ENCODE measurements around the gene LY86.
"Not testable (repeated sequence)": the region's sequence is repeated elsewhere in the genome, so short reads cannot be mapped to it uniquely, and the experiment has no call there.

LY86 gene

GRCh38 chr6:6654599-6655575 is 66.4 kb downstream of the LY86 start:
- no peak for DNase-seq (ENCODE audit: low spot score)

DNA sequence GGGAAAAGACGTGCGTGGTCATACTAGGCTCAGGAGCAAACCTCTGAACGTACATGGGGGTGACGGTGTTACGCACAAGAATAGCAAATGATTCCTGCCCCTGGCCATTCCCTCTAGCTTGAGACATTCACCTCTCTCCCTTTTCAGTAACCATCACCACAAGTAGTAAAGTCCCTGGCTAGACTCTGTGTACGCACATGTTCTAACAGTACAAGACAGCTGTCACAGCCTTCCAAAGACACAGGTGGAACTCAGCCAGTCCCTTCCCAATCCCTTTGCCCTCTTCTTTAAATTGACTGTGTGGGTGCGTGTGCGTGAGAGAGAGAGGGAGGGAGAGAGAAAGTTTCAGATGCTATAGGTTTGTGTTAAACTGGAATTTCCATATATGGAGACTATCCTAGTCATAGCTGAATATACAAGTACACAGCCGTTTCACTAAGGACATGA is 67.3 kb downstream of the LY86 start:
- no peak for DNase-seq (ENCODE audit: low spot score)

DNA sequence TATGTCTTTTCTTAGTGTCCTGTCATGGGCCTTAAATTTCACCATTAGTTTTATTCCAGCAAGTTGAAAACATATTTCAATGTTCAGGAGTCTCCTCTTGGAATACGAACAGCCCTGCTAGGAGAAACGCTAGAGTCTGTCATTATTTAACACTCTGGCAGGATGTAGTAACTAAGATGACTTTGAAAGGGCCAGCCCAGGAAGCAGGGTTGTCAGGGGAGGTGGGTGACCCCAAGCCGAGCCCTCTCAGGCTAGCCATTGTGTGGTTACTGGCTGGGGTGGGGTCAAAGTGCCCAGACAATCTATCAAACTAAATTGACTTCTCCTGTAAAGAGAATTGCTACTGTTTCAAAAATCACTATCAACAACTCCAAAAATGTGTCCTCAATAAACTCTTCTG is 67.8 kb downstream of the LY86 start:
- DNase-seq (ENCODE audit: low spot score), result no peak

DNA sequence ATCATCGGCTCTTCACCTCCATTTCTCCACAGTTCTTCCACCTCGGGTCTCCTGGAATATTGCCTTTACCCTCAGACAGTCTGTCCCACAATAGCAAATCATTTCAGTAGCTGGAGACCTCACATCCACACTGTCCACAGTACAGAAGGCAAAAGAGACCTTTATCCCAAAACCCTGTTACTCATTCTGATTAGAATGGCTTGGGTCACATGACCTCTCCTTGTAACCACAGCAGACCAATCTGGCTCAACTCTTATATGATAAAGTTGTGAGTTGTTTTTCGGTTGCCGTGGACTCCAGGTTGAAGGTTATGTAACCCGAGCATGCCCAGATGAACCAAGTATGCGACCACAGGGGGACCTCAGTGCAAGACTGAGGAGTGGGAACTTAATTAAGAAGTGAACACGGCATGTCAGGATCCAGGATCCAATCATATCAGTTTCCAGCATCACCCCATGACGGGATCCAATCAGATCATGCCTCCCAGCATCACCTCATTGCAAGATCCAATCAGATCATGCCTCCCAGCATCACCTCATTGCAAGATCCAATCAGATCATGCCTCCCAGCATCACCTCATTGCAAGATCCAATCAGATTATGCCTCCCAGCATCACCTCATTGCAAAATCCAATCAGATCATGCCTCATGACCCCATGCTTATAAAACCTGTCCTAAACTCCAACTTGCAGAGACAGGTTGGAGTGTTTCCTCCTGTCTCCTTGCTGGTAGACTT is 68.7 kb downstream of the LY86 start:
- DNase-seq (ENCODE audit: low spot score), result no peak

DNA sequence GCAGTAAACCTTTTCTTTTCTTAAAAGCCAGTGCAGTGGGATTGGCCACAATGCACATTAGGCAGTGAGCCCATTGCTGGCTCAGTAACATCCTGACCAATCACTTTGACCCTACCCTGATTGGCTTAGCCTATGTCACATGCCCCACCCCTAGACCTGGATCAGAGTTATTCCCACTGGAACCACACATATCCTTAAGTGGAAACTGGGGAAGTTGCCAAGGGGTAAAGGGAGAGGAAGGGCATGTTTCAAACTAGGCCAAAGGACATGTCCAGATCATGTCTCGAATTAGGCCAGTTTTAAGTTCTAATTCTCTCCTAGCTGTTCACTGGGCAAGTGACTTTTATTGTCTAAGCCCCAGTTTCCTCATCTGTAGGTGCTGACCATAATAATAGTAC is 69.3 kb downstream of the LY86 start:
- no peak for DNase-seq (ENCODE audit: low spot score)

DNA sequence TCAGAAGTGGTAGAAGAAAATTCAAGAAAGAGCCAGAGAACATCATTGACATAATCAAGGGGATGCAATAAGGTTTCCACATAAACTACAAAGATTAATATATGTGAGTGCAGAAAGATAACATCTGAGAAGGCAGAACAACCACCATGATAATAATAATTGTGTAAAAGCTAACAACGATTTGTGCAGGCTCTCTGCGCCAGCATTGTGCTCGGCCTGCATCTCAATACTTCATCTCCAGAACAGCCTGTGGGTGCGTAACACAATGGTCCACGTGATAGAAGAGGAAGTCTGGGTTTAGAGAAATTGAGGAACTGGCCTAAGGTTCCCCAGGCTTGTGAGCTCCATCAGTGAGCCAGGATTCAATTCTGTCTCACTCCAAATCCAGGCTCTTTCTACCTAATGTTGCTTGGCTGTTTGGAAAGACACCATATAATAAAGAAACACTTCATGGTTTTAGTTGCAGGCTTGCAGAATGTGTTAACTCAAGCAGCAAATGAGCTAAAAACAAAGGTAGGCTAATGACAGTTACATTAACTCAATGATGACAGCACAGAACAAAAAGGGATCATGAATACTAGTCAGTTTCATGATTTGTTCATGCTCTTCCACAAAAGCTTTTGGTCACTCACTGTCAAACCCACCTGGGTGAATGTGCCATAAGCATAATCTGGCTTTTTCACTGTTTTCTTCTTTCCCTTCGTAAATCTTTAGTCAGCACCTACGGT is 71.2 kb downstream of the LY86 start:
- no peak for DNase-seq (ENCODE audit: low spot score)

GRCh38 chr6:6660339-6661045 is 72.0 kb downstream of the LY86 start:
- no peak for DNase-seq (ENCODE audit: low spot score)

- DNase-seq (ENCODE audit: low spot score), result no peak
These were observed 72.7 kb downstream of the LY86 start for GRCh38 chr6:6661191-6661590.

DNA sequence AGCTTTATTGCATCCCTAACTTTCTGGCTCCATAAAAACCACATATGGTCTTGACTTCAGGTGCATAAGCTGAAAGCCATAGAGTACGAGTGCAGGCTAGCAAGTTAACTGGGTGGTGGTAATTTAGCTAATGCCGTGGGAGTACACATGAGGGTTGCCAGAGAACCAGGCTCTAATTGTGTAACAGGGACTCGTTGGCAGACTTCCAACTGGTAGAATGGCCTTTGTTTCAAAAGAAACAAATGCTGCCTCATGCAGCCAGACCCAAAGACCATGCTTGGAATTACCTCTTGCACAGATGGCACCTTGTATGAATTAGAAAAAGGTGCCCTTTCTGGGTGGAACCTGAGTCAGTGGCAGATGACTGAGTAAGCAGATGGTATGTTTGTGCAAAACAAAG is 73.2 kb downstream of the LY86 start:
- DNase-seq (ENCODE audit: low spot score), result no peak

DNA sequence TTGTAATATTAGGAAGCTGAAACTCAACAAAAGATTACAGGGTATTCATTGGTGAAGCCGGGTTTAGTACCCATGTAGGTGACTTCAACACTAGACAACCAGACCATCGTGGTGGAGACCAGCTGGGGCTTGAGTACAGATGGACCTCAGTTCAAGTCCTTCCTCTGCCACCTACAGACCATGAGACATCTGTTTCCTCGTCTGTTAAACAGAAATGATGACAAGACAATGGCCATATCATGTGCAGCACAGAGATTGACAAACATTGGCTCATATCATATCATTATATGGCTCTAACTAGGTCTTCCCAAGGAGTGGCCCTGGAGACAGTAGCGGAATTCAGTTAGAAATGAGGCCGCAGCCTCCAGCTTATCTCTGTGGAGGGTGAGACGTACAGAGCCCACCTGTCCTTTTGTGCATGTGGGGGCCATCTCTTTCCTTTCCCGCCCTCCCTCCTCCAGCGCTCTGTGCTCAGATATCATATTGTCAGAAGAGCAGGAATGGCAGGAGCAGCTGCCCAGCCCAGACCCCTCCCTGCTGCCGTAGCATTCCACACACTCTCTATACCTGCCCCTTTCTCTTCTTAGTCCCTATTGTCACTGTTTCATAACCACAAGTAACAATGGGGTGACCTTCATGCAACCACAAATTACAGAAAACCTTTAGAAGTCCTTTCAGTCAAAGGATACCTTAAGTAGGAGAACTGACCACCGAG is 75.1 kb downstream of the LY86 start:
- no peak for DNase-seq (ENCODE audit: low spot score)

- peak; percentile 43 for DNase-seq (ENCODE audit: low spot score)
These were observed 77.2 kb downstream of the LY86 start for GRCh38 chr6:6665555-6666243.

DNA sequence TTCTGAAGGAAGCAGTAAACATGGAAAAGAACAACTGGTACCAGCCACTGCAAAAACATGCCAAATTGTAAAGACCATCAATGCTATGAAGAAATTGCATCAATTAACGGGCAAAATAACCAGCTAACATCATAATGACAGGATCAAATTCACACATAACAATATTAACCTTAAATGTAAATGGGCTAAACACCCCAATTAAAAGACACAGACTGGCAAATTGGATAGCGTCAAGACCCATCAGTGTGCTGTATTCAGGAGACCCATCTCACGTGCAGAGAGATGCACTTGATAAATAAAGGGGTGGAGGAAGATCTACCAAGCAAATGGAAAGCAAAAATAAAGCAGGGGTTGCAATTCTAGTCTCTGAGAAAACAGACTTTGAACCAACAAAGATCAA is 81.6 kb downstream of the LY86 start:
- DNase-seq (ENCODE audit: low spot score), result not testable (repeated sequence)

GRCh38 chr6:6674872-6675271 is 86.4 kb downstream of the LY86 start:
- DNase-seq (ENCODE audit: low spot score), result peak; percentile 75

DNA sequence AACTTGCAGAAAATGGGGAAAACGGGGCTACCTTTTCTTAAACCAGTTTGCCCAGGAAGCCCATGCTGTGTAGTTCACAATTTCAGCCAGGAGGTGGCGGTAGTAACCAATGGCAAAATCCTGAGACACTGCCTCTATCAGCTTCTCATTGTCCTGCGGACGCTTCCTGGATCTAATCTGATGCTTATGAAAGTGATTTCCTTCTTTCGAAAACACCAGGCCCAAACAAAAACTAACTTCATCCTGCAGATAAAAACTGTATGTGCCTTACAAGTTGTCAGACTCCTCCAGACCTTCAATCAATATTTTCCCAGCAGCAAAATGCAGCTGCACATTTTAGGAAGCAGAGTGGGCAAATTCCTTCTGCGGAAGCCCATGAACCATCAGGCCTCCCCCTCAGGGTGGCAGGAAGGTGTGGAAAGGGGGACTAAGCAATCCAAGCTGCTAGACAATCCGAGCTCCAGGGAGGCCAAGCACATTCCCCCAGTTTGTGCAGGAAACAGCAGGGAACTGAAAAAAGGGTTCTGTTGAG is 88.5 kb downstream of the LY86 start:
- DNase-seq (ENCODE audit: low spot score), result peak; percentile 83

DNA sequence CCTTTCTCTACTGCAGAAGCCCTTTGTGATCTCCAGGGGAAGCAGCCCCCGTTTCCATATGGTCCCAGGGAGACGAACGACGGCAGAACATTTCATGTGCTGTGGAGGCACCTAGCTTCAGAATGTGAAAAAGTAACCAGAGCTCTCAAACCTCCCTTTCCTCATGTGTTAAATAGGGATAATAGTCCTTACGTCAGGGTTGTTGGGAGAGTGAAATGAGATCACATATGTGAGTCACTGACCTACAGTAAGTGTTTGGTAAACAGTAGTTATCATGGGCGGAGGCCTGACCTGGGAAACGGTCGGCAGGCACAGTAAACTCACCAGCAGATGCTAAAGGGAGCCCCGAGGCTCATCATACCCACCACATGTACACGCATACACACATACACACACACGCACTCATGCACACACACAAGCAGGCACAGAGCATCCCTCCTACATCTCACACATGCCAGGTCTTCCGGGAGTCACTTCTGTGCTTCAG is 89.7 kb downstream of the LY86 start:
- no peak for DNase-seq (ENCODE audit: low spot score)

- peak; percentile 40 for DNase-seq (ENCODE audit: low spot score)
These were observed 90.3 kb downstream of the LY86 start for GRCh38 chr6:6678811-6679210.

DNA sequence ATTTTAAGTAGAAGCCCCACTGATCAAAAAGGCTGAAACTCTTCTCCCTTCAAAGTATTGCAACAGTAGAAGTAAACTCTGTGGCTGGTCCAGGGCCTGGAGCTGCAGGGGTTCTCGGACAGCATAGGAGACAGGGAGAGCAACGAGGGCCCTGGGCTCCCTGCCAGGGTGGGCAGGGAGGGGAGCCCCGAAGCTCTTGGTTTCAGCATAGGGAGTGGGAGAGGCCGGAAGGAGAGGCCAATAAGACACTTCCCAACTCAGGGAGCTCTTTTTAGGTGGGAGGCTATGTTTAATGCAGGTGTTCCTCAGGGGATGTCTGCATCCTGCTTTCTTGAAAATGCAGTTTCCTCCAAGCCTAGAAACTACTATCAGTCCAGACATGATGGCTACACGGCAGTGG is 91.1 kb downstream of the LY86 start:
- no peak for DNase-seq (ENCODE audit: low spot score)

DNA sequence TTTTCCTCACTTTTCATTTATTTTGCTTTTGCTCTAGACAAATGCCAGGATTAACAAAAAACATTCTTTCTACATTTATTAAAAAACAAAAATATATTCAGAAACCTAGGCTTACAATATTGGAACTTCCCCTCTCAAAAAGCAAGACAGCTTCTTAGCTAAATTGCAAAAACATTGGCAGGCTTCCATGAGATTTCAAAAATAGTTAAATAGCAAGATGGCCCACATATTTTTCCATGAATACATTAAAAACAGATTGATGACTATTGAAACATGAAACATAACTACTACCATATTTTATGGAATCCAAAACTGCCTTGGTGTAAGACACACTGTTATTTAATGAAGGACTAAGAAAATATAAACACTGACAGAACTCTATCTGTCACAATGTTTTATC is 92.0 kb downstream of the LY86 start:
- DNase-seq (ENCODE audit: low spot score), result no peak

- no peak for DNase-seq (ENCODE audit: low spot score)
These were observed 92.7 kb downstream of the LY86 start for GRCh38 chr6:6681075-6681849.

Measured in iPS-NIHi11 (cell line).